Amniotic stem cell (primary cell): ENCODE results near the gene RPL38.

Experiments used
- DNase-seq: peaks from one replicate; lab custom pipeline; 2025; lab: John Stamatoyannopoulos, UW

RPL38 gene

GRCh38 chr17:74203439-74204240 lies at the start of gene RPL38:
Gene RPL38 (plus strand): TSS chr17:74203678. CDS start chr17:74203956, 278 bp downstream.
- peak; percentile 97 for DNase-seq

GRCh38 chr17:74153821-74154430 lies 49.6 kb upstream of the RPL38 start:
- no peak for DNase-seq

- no peak for DNase-seq
These were observed 46.6 kb upstream of the RPL38 start for GRCh38 chr17:74156878-74157277.

- DNase-seq: no peak
These were observed 46.1 kb upstream of the RPL38 start for GRCh38 chr17:74157366-74157765.

GRCh38 chr17:74158761-74159160 lies 44.7 kb upstream of the RPL38 start:
- no peak for DNase-seq

GRCh38 chr17:74159226-74159840 lies 44.1 kb upstream of the RPL38 start:
- no peak for DNase-seq

GRCh38 chr17:74160656-74161502 lies 42.6 kb upstream of the RPL38 start:
- DNase-seq: no peak

GRCh38 chr17:74161503-74161875 lies 42.0 kb upstream of the RPL38 start:
- no peak for DNase-seq

- no peak for DNase-seq
These were observed 40.1 kb upstream of the RPL38 start for GRCh38 chr17:74163271-74163821.

GRCh38 chr17:74163836-74164235 lies 39.6 kb upstream of the RPL38 start:
- DNase-seq: no peak

GRCh38 chr17:74164446-74165045 lies 38.9 kb upstream of the RPL38 start:
- no peak for DNase-seq

- no peak for DNase-seq
These were observed 37.6 kb upstream of the RPL38 start for GRCh38 chr17:74165797-74166365.

- no peak for DNase-seq
These were observed 32.6 kb upstream of the RPL38 start for GRCh38 chr17:74170924-74171323.

- DNase-seq: no peak
These were observed 30.8 kb upstream of the RPL38 start for GRCh38 chr17:74172700-74173099.

- DNase-seq: no peak
These were observed 26.9 kb upstream of the RPL38 start for GRCh38 chr17:74176546-74177001.

- no peak for DNase-seq
These were observed 26.4 kb upstream of the RPL38 start for GRCh38 chr17:74177018-74177450.

GRCh38 chr17:74179576-74179975 lies 23.9 kb upstream of the RPL38 start:
- no peak for DNase-seq

- DNase-seq: no peak
These were observed 23.1 kb upstream of the RPL38 start for GRCh38 chr17:74180336-74180735.

- DNase-seq: no peak
These were observed 22.1 kb upstream of the RPL38 start for GRCh38 chr17:74181341-74181740.

GRCh38 chr17:74182041-74182723 lies 21.3 kb upstream of the RPL38 start:
- DNase-seq: no peak
